H9 (cell line): Measurements from ENCODE around the gene SELPLG. TPM values are rescaled to one million over a fixed set of nuclear protein-coding genes. Genes with fewer than 3 reads are reported as not detected.

Source experiments
- DNase-seq: peaks from one replicate; pipeline ENCODE4 v3.0.0-alpha.2; 2017
- H2AFZ ChIP-seq: one replicate; pipeline ENCODE4 v1.6.1; 2013; ENCODE audit warnings: mild to moderate bottlenecking, low read length, control low read depth, moderate library complexity
- H2AK5ac ChIP-seq: 2 replicates; pipeline ENCODE4 v1.6.1; 2013; ENCODE audit warnings: low read length, control low read depth, mixed read lengths; ENCODE audit not compliant: insufficient read length
- H2BK120ac ChIP-seq: one replicate; pipeline ENCODE4 v1.6.1; 2013; ENCODE audit warnings: low read depth, mild to moderate bottlenecking, low read length, control low read depth, inconsistent platforms; ENCODE audit not compliant: poor library complexity, severe bottlenecking
- H2BK12ac ChIP-seq: 2 replicates; pipeline ENCODE4 v1.6.1; 2013; ENCODE audit warnings: low read length, control low read depth, mixed read lengths, low read depth; ENCODE audit not compliant: insufficient read length
- H2BK15ac ChIP-seq: 2 replicates; pipeline ENCODE4 v1.6.1; 2013; ENCODE audit warnings: low read depth, low read length, control low read depth
- H2BK20ac ChIP-seq: one replicate; pipeline ENCODE4 v1.6.1; 2013; ENCODE audit warnings: low read depth, mild to moderate bottlenecking, low read length, control low read depth, inconsistent platforms; ENCODE audit not compliant: poor library complexity, severe bottlenecking
- H2BK5ac ChIP-seq: 2 replicates; pipeline ENCODE4 v1.6.1; 2013; ENCODE audit warnings: low read length, control low read depth, mixed read lengths; ENCODE audit not compliant: insufficient read length
- H3K14ac ChIP-seq: 2 replicates; pipeline ENCODE4 v1.6.1; 2013; ENCODE audit warnings: low read length, control low read depth; ENCODE audit not compliant: insufficient read depth
- H3K18ac ChIP-seq: 2 replicates; pipeline ENCODE4 v1.6.1; 2013; ENCODE audit warnings: low read depth, mild to moderate bottlenecking, mixed read lengths, low read length, control low read depth; ENCODE audit not compliant: insufficient read length
- H3K23ac ChIP-seq: 2 replicates; pipeline ENCODE4 v1.6.1; 2013; ENCODE audit warnings: low read length, control low read depth, mixed read lengths, low read depth; ENCODE audit not compliant: insufficient read length
- H3K23me2 ChIP-seq: 2 replicates; pipeline ENCODE4 v1.6.1; 2013; ENCODE audit warnings: low read depth, mild to moderate bottlenecking, mixed read lengths, low read length, control low read depth; ENCODE audit not compliant: insufficient read length, poor library complexity, severe bottlenecking
- H3K27ac ChIP-seq: 2 replicates; pipeline ENCODE4 v1.5.1; 2013; ENCODE audit warnings: low read length, control low read depth, mixed read lengths, low read depth; ENCODE audit not compliant: insufficient read length
- H3K27me3 ChIP-seq: 2 replicates; pipeline ENCODE4 v1.6.1; 2013; ENCODE audit warnings: low read length, control low read depth, inconsistent platforms; ENCODE audit not compliant: insufficient read depth
- H3K4ac ChIP-seq: 2 replicates; pipeline ENCODE4 v1.6.1; 2013; ENCODE audit warnings: low read depth, mild to moderate bottlenecking, control low read depth, inconsistent platforms, low read length, moderate library complexity
- H3K4me1 ChIP-seq: 2 replicates; pipeline ENCODE4 v1.6.1; 2013; ENCODE audit warnings: low read length, control low read depth, inconsistent platforms; ENCODE audit not compliant: insufficient read depth
- H3K4me2 ChIP-seq: 2 replicates; pipeline ENCODE4 v1.6.1; 2013; ENCODE audit warnings: low read length, control low read depth, mixed read lengths; ENCODE audit not compliant: insufficient read length, insufficient read depth
- H3K56ac ChIP-seq: 2 replicates; pipeline ENCODE4 v1.6.1; 2013; ENCODE audit warnings: low read depth, mild to moderate bottlenecking, mixed read lengths, low read length, control low read depth; ENCODE audit not compliant: insufficient read length
- H3K79me1 ChIP-seq: 2 replicates; pipeline ENCODE4 v1.6.1; 2013; ENCODE audit warnings: low read depth, mild to moderate bottlenecking, moderate library complexity, low read length, control low read depth, inconsistent platforms; ENCODE audit not compliant: insufficient read depth, poor library complexity, severe bottlenecking
- H3K79me2 ChIP-seq: 2 replicates; pipeline ENCODE4 v1.6.1; 2013; ENCODE audit warnings: low read length, control low read depth, inconsistent platforms; ENCODE audit not compliant: insufficient read depth
- H3K9ac ChIP-seq: 2 replicates; pipeline ENCODE4 v1.6.1; 2013; ENCODE audit warnings: low read length, control low read depth, mixed read lengths; ENCODE audit not compliant: insufficient read length; ENCODE audit errors: extremely low read depth
- H3K9me3 ChIP-seq: one replicate; pipeline ENCODE4 v1.6.1; 2013; ENCODE audit warnings: low read depth, low read length, inconsistent platforms; ENCODE audit not compliant: control insufficient read depth
- H3T11ph ChIP-seq: one replicate; pipeline ENCODE4 v1.6.1; 2013; ENCODE audit warnings: mild to moderate bottlenecking, low read length, control low read depth, inconsistent platforms
- H4K20me1 ChIP-seq: one replicate; pipeline ENCODE4 v1.6.1; 2013; ENCODE audit not compliant: control insufficient read depth, insufficient read length, insufficient read depth
- H4K5ac ChIP-seq: 2 replicates; pipeline ENCODE4 v1.6.1; 2013; ENCODE audit warnings: low read depth, mild to moderate bottlenecking, mixed read lengths, low read length, control low read depth; ENCODE audit not compliant: insufficient read length
- H4K8ac ChIP-seq: replicated peaks from 2 replicates; pipeline ENCODE4 v1.6.1; 2013; ENCODE audit warnings: low read length, control low read depth, mixed read lengths, low read depth; ENCODE audit not compliant: insufficient read length
- H4K91ac ChIP-seq: 2 replicates; pipeline ENCODE4 v1.6.1; 2013; ENCODE audit warnings: low read depth, mild to moderate bottlenecking, moderate library complexity, mixed read lengths, low read length, control low read depth; ENCODE audit not compliant: insufficient read length
- H3K27ac Mint-ChIP-seq, 3 experiments: 2 replicates in 2 of 3; 3 replicates in 1 of 3; pipeline ENCODE4 v1.8.0; 2020 to 2021; ENCODE audit warnings: mixed read lengths in 3 of 3, mild to moderate bottlenecking in 1 of 3, moderate library complexity in 1 of 3
- H3K27me3 Mint-ChIP-seq: 2 replicates; pipeline ENCODE4 v1.8.0; 2021; ENCODE audit warnings: low read depth, mild to moderate bottlenecking, moderate library complexity, mixed read lengths
- H3K36me3 Mint-ChIP-seq, 3 experiments: 2 replicates in 2 of 3; 3 replicates in 1 of 3; pipeline ENCODE4 v1.8.0; 2020 to 2021; ENCODE audit warnings: low read depth in 3 of 3, mixed read lengths in 3 of 3; ENCODE audit not compliant: insufficient read depth in 1 of 3
- H3K4me1 Mint-ChIP-seq, 2 experiments: 2 replicates each; pipeline ENCODE4 v1.8.0; 2020; ENCODE audit warnings: mixed read lengths in 2 of 2
- H3K4me3 Mint-ChIP-seq, 2 experiments: 2 replicates in 1 of 2; 3 replicates in 1 of 2; pipeline ENCODE4 v1.8.0; 2020 to 2021; ENCODE audit warnings: mild to moderate bottlenecking in 2 of 2, mixed read lengths in 2 of 2, moderate library complexity in 1 of 2
- H3K9me3 Mint-ChIP-seq, 2 experiments: 2 replicates in 1 of 2; 3 replicates in 1 of 2; pipeline ENCODE4 v1.8.0; 2020; ENCODE audit warnings: mild to moderate bottlenecking in 2 of 2, mixed read lengths in 2 of 2, moderate library complexity in 1 of 2
- WGBS: extraction: QIAGEN DNeasy Blood & Tissue Kit; methylation state at CpG from one replicate; pipeline ENCODE4 v1.1.7; 2013; ENCODE audit warnings: missing lambda C conversion rate, low lambda C conversion rate, mixed read lengths; ENCODE audit not compliant: insufficient read length; ENCODE audit errors: extremely low coverage; 5-methylcytosine and 5-hydroxymethylcytosine counted together
- total RNA-seq: library from RNA; stranded (reverse); gene quantifications from 2 replicates; pipeline ENCODE4 v1.2.1, GENCODE V29; 2021
- TF ChIP-seq, protein P1 (sequence below): fragments of 200-600 bp; sonication (generic); conservative IDR thresholded peaks from 3 replicates; pipeline ENCODE4 v1.8.0; 2021; ENCODE audit warnings: antibody characterized with exemption, mild to moderate bottlenecking

The SELPLG gene
- total RNA-seq, 1 experiment from 2014 or later, result 0.15 TPM

DNA sequence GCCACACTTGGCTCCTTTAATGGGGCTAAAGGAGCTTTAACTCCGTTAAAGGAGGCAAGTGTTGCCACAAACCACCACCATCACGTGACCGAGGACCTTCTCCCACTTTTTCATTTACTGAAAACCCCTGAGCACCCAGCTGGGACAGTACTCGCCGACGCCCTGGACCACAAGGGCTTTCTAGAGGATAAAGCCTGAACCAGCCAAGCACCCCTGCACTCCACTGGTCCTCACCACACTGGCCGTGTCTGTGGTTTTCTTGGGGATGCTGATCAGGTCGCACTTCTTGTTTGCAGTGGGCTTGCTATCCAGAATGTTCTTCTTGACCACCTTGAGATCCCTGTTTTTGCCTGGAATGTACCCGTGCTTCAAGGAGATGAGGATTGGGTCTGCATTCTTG is 14.7 kb upstream of the SELPLG start:
- Histone ChIP-seq H3K14ac (no peak overlapping the region), H3K9me3 (no peaks in the 10 kb centered on the region), H3K9ac (no peak overlapping the region), H3T11ph (no peak overlapping the region), H2BK12ac (no peak overlapping the region), H3K23ac (no peak overlapping the region), H2BK20ac (no peak overlapping the region), H3K27me3 (no peaks in the 10 kb centered on the region), H2BK15ac (no peak overlapping the region), H2AK5ac (no peak overlapping the region), H2BK120ac (no peak overlapping the region), H3K79me1 (no peaks in the 10 kb centered on the region), H2BK5ac (no peak overlapping the region), H3K27ac (no peak overlapping the region), H4K8ac (no peak overlapping the region), H2AFZ (no peak overlapping the region), H3K18ac (no peak overlapping the region), H3K56ac (no peak overlapping the region), H3K4me1 (peaks cover 4% of the 10 kb centered on the region; the same call in 1 of the 2 replicates), H4K5ac (no peak overlapping the region), H3K4ac (no peak overlapping the region), H4K91ac (no peak overlapping the region), H3K4me2 (no peak overlapping the region), H3K79me2 (no peaks in the 10 kb centered on the region), H4K20me1 (no peaks in the 10 kb centered on the region), H3K23me2 (no peaks in the 10 kb centered on the region)
- Mint-ChIP-seq H3K4me1 (peaks cover 17 to 23% of the 10 kb centered on the region in 2 experiments), H3K27me3 (no peaks in the 10 kb centered on the region), H3K36me3 (peaks cover 22 to 84% (median 52%) of the 10 kb centered on the region in 3 experiments; a peak in 6 of 7 replicates), H3K27ac (peak overlapping the region in 2 of 3 experiments; percentile 83 to 95; a peak in 2 of 7 replicates), H3K4me3 (no peak overlapping the region), H3K9me3 (no peaks in the 10 kb centered on the region)
- TF ChIP-seq, protein P1, sequence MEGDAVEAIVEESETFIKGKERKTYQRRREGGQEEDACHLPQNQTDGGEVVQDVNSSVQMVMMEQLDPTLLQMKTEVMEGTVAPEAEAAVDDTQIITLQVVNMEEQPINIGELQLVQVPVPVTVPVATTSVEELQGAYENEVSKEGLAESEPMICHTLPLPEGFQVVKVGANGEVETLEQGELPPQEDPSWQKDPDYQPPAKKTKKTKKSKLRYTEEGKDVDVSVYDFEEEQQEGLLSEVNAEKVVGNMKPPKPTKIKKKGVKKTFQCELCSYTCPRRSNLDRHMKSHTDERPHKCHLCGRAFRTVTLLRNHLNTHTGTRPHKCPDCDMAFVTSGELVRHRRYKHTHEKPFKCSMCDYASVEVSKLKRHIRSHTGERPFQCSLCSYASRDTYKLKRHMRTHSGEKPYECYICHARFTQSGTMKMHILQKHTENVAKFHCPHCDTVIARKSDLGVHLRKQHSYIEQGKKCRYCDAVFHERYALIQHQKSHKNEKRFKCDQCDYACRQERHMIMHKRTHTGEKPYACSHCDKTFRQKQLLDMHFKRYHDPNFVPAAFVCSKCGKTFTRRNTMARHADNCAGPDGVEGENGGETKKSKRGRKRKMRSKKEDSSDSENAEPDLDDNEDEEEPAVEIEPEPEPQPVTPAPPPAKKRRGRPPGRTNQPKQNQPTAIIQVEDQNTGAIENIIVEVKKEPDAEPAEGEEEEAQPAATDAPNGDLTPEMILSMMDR, result no peak
- DNase-seq, result peak; percentile 20
- WGBS, result no CpG with 5 or more reads among the region's 9 CpGs
